Natural killer cell treated with Interleukin-12 subunit alpha and Interleukin-12 subunit beta and Interleukin-15 and Interleukin-18, amount 100 ng/mL, for 72 hours (primary cell): ENCODE data around the gene CDKN2AIP. TPM values are rescaled to one million over a fixed set of nuclear protein-coding genes. Genes with fewer than 3 reads are reported as not detected.

Experiments used
- ATAC-seq, 2 donors: fragments of 150-1000 bp; cut with Tn5 transposase in 1 of 2; sonication (Bioruptor Pico), chemical (Tn5 transposase) in 1 of 2; 2 replicates each; pipeline ENCODE4 v1.10.0; 2021
- DNase-seq: peaks from one replicate; pipeline ENCODE4 v3.0.0; 2022; ENCODE audit warnings: low spot score
- H3K27ac Mint-ChIP-seq, 2 donors: 1 replicate in 1 of 2; 2 replicates in 1 of 2; pipeline ENCODE4 v1.8.0; 2022; ENCODE audit warnings: mixed read lengths in 2 of 2, mild to moderate bottlenecking in 1 of 2, moderate library complexity in 1 of 2
- H3K27me3 Mint-ChIP-seq, 2 donors: 1 replicate in 1 of 2; 2 replicates in 1 of 2; pipeline ENCODE4 v1.8.0; 2022; ENCODE audit warnings: mixed read lengths in 2 of 2
- H3K36me3 Mint-ChIP-seq: one replicate; pipeline ENCODE4 v1.8.0; 2022; ENCODE audit warnings: mixed read lengths
- H3K4me1 Mint-ChIP-seq, 2 donors: 1 replicate in 1 of 2; 2 replicates in 1 of 2; pipeline ENCODE4 v1.8.0; 2022; ENCODE audit warnings: low read depth in 2 of 2, mixed read lengths in 2 of 2, mild to moderate bottlenecking in 1 of 2
- H3K4me3 Mint-ChIP-seq: one replicate; pipeline ENCODE4 v1.8.0; 2022; ENCODE audit warnings: mixed read lengths
- H3K9me3 Mint-ChIP-seq: 2 replicates; pipeline ENCODE4 v1.8.0; 2022; ENCODE audit warnings: mixed read lengths
- total RNA-seq, 2 donors: library from RNA; stranded (reverse); gene quantifications; one replicate each; pipeline ENCODE4 v1.2.3, GENCODE V29; 2022

CDKN2AIP gene
- total RNA-seq, 2 donors from 2014 or later = 22.0 to 22.7 TPM

- Mint-ChIP-seq H3K27me3 (peaks cover 1 to 5% of the 10 kb centered on the region in 2 donors), H3K9me3 (no peaks in the 10 kb centered on the region), H3K4me3 (peak overlapping the region; percentile 90), H3K36me3 (no peaks in the 10 kb centered on the region), H3K27ac (peak overlapping the region; percentile 68 to 86), H3K4me1 (peaks cover 10 to 11% of the 10 kb centered on the region in 2 donors)
- DNase-seq = peak; percentile 90
- peak; percentile 95 to 96 for ATAC-seq
Measured at GRCh38 chr4:183407128-183407585, 37.3 kb upstream of the CDKN2AIP start.

GRCh38 chr4:183407635-183408464 is 36.6 kb upstream of the CDKN2AIP start:
- H3K27ac Mint-ChIP-seq = peak overlapping the region; percentile 68 to 86
- no peaks in the 10 kb centered on the region for H3K36me3 Mint-ChIP-seq
- peaks cover 11 to 15% of the 10 kb centered on the region in 2 donors for H3K4me1 Mint-ChIP-seq
- H3K27me3 Mint-ChIP-seq = peaks cover 0 to 4% of the 10 kb centered on the region in 2 donors
- no peak for DNase-seq
- peak overlapping the region; percentile 90 for H3K4me3 Mint-ChIP-seq
- H3K9me3 Mint-ChIP-seq = no peaks in the 10 kb centered on the region
- no peak for ATAC-seq

GRCh38 chr4:183408796-183409195 is 35.6 kb upstream of the CDKN2AIP start:
- peaks cover 11 to 18% of the 10 kb centered on the region in 2 donors for H3K4me1 Mint-ChIP-seq
- no peaks in the 10 kb centered on the region for H3K36me3 Mint-ChIP-seq
- H3K4me3 Mint-ChIP-seq = no peak overlapping the region
- H3K27ac Mint-ChIP-seq = peak overlapping the region in 1 of 2 donors; percentile 86
- no peak for DNase-seq
- peaks cover 0 to 4% of the 10 kb centered on the region in 2 donors for H3K27me3 Mint-ChIP-seq
- H3K9me3 Mint-ChIP-seq = no peaks in the 10 kb centered on the region
- ATAC-seq = no peak

GRCh38 chr4:183409483-183409882 is 35.0 kb upstream of the CDKN2AIP start:
- DNase-seq (no peak), ATAC-seq (no peak)
- H3K9me3 Mint-ChIP-seq = no peaks in the 10 kb centered on the region
- no peak overlapping the region for H3K4me3 Mint-ChIP-seq
- H3K4me1 Mint-ChIP-seq = peaks cover 11 to 18% of the 10 kb centered on the region in 2 donors
- no peaks in the 10 kb centered on the region for H3K36me3 Mint-ChIP-seq
- peaks cover 0 to 4% of the 10 kb centered on the region in 2 donors for H3K27me3 Mint-ChIP-seq
- H3K27ac Mint-ChIP-seq = no peak overlapping the region

- Mint-ChIP-seq H3K4me3 (no peak overlapping the region), H3K36me3 (no peaks in the 10 kb centered on the region), H3K27me3 (no peaks in the 10 kb centered on the region), H3K27ac (no peak overlapping the region), H3K9me3 (no peaks in the 10 kb centered on the region), H3K4me1 (peaks cover 11 to 15% of the 10 kb centered on the region in 2 donors)
- DNase-seq = no peak
- no peak for ATAC-seq
Measured at GRCh38 chr4:183409934-183410333, 34.5 kb upstream of the CDKN2AIP start.

GRCh38 chr4:183411291-183411861 is 33.1 kb upstream of the CDKN2AIP start:
- ATAC-seq (no peak), DNase-seq (no peak)
- H3K4me3 Mint-ChIP-seq = no peak overlapping the region
- H3K4me1 Mint-ChIP-seq = peaks cover 11 to 15% of the 10 kb centered on the region in 2 donors
- H3K27ac Mint-ChIP-seq = no peak overlapping the region
- H3K9me3 Mint-ChIP-seq = no peaks in the 10 kb centered on the region
- no peaks in the 10 kb centered on the region for H3K27me3 Mint-ChIP-seq
- no peaks in the 10 kb centered on the region for H3K36me3 Mint-ChIP-seq

GRCh38 chr4:183412821-183413220 is 31.6 kb upstream of the CDKN2AIP start:
- no peaks in the 10 kb centered on the region for H3K27me3 Mint-ChIP-seq
- H3K4me1 Mint-ChIP-seq = peaks cover 5 to 10% of the 10 kb centered on the region in 2 donors
- peak overlapping the region in 1 of 2 donors; percentile 33 for H3K27ac Mint-ChIP-seq
- no peaks in the 10 kb centered on the region for H3K9me3 Mint-ChIP-seq
- no peak for ATAC-seq
- H3K4me3 Mint-ChIP-seq = no peak overlapping the region
- no peaks in the 10 kb centered on the region for H3K36me3 Mint-ChIP-seq
- DNase-seq = no peak

- no peak overlapping the region for H3K4me3 Mint-ChIP-seq
- H3K4me1 Mint-ChIP-seq = peaks cover 0 to 8% of the 10 kb centered on the region in 2 donors
- ATAC-seq (no peak), DNase-seq (no peak)
- no peaks in the 10 kb centered on the region for H3K36me3 Mint-ChIP-seq
- no peaks in the 10 kb centered on the region for H3K27me3 Mint-ChIP-seq
- no peak overlapping the region for H3K27ac Mint-ChIP-seq
- no peaks in the 10 kb centered on the region for H3K9me3 Mint-ChIP-seq
Measured at GRCh38 chr4:183413234-183414200, 30.9 kb upstream of the CDKN2AIP start.

- no peaks in the 10 kb centered on the region for H3K9me3 Mint-ChIP-seq
- ATAC-seq (no peak), DNase-seq (no peak)
- H3K36me3 Mint-ChIP-seq = no peaks in the 10 kb centered on the region
- H3K27me3 Mint-ChIP-seq = no peaks in the 10 kb centered on the region
- no peak overlapping the region for H3K27ac Mint-ChIP-seq
- peaks cover 0 to 8% of the 10 kb centered on the region in 2 donors for H3K4me1 Mint-ChIP-seq
- H3K4me3 Mint-ChIP-seq = no peak overlapping the region
Measured at GRCh38 chr4:183416879-183417755, 27.3 kb upstream of the CDKN2AIP start.

GRCh38 chr4:183422962-183423631 is 21.3 kb upstream of the CDKN2AIP start:
- Mint-ChIP-seq H3K36me3 (no peaks in the 10 kb centered on the region), H3K9me3 (no peaks in the 10 kb centered on the region), H3K27me3 (no peaks in the 10 kb centered on the region), H3K4me1 (no peaks in the 10 kb centered on the region), H3K27ac (no peak overlapping the region), H3K4me3 (no peak overlapping the region)
- no peak for DNase-seq
- ATAC-seq = no peak

GRCh38 chr4:183424109-183424744 is 20.2 kb upstream of the CDKN2AIP start:
- ATAC-seq = no peak
- no peaks in the 10 kb centered on the region for H3K4me1 Mint-ChIP-seq
- no peaks in the 10 kb centered on the region for H3K27me3 Mint-ChIP-seq
- no peak overlapping the region for H3K4me3 Mint-ChIP-seq
- no peak overlapping the region for H3K27ac Mint-ChIP-seq
- H3K9me3 Mint-ChIP-seq = no peaks in the 10 kb centered on the region
- no peaks in the 10 kb centered on the region for H3K36me3 Mint-ChIP-seq
- no peak for DNase-seq

- Mint-ChIP-seq H3K9me3 (no peaks in the 10 kb centered on the region), H3K27ac (no peak overlapping the region), H3K4me3 (no peak overlapping the region)
Measured at GRCh38 chr4:183426507-183426906, 17.9 kb upstream of the CDKN2AIP start.

More at GRCh38 chr4:183426507-183426906, 17.9 kb upstream of the CDKN2AIP start:
- no peak for ATAC-seq
- Mint-ChIP-seq H3K4me1 (peaks cover 5 to 7% of the 10 kb centered on the region in 2 donors), H3K36me3 (no peaks in the 10 kb centered on the region), H3K27me3 (peaks cover 0 to 2% of the 10 kb centered on the region in 2 donors)
- no peak for DNase-seq
